ENCODE results near the gene ANKRD23.

ANKRD23 gene

GRCh38 chr2:96846825-96847224 is 3.0 kb upstream of the ANKRD23 start:
- no peaks in the 10 kb centered on the region for H3K4me1 Mint-ChIP-seq (ENCODE audit: low read depth in 2 of 2)
- H3K4me3 Mint-ChIP-seq = no peak overlapping the region
- H3K27me3 Mint-ChIP-seq = no peaks in the 10 kb centered on the region
- no peaks in the 10 kb centered on the region for H3K9me3 Mint-ChIP-seq
- DNase-seq (no peak), ATAC-seq (replicated peaks) (no peak)
- H3K27ac Mint-ChIP-seq = no peak overlapping the region
- H3K36me3 Mint-ChIP-seq (ENCODE audit: insufficient read depth) = peaks cover 55% of the 10 kb centered on the region

- peak overlapping the region in 1 of 2 donors; percentile 83 for H3K27ac Mint-ChIP-seq
- peaks cover 3 to 14% of the 10 kb centered on the region in 2 donors for H3K4me1 Mint-ChIP-seq (ENCODE audit: low read depth in 2 of 2)
- H3K27me3 Mint-ChIP-seq = no peaks in the 10 kb centered on the region
- no peaks in the 10 kb centered on the region for H3K9me3 Mint-ChIP-seq
- ATAC-seq (replicated peaks) (no peak), DNase-seq (no peak)
- peaks cover 34% of the 10 kb centered on the region for H3K36me3 Mint-ChIP-seq (ENCODE audit: insufficient read depth)
- no peak overlapping the region for H3K4me3 Mint-ChIP-seq
Observed at GRCh38 chr2:96844405-96844808, 586 bp upstream of the ANKRD23 start.

- Mint-ChIP-seq H3K4me1 (ENCODE audit: low read depth in 2 of 2) (peaks cover 6 to 16% of the 10 kb centered on the region in 2 donors), H3K27me3 (no peaks in the 10 kb centered on the region), H3K4me3 (no peak overlapping the region), H3K27ac (peak overlapping the region; percentile 25 to 83), H3K9me3 (no peaks in the 10 kb centered on the region), H3K36me3 (ENCODE audit: insufficient read depth) (peaks cover 26% of the 10 kb centered on the region)
- DNase-seq (no peak), ATAC-seq (replicated peaks) (no peak)
Observed at GRCh38 chr2:96842600-96842999, 1.2 kb downstream of the ANKRD23 start.

GRCh38 chr2:96841701-96842495 is 1.9 kb downstream of the ANKRD23 start:
- ATAC-seq (replicated peaks) (no peak), DNase-seq (no peak)
- peaks cover 6 to 16% of the 10 kb centered on the region in 2 donors for H3K4me1 Mint-ChIP-seq (ENCODE audit: low read depth in 2 of 2)
- peak overlapping the region in 1 of 2 donors; percentile 25 for H3K27ac Mint-ChIP-seq
- H3K9me3 Mint-ChIP-seq = no peaks in the 10 kb centered on the region
- H3K36me3 Mint-ChIP-seq (ENCODE audit: insufficient read depth) = peaks cover 19% of the 10 kb centered on the region
- no peak overlapping the region for H3K4me3 Mint-ChIP-seq
- H3K27me3 Mint-ChIP-seq = no peaks in the 10 kb centered on the region

GRCh38 chr2:96839875-96840850 is 3.7 kb downstream of the ANKRD23 start:
- no peaks in the 10 kb centered on the region for H3K27me3 Mint-ChIP-seq
- H3K4me3 Mint-ChIP-seq = peak overlapping the region; percentile 74 to 76
- peaks cover 16% of the 10 kb centered on the region for H3K36me3 Mint-ChIP-seq (ENCODE audit: insufficient read depth)
- no peaks in the 10 kb centered on the region for H3K9me3 Mint-ChIP-seq
- DNase-seq (no peak), ATAC-seq (replicated peaks) (no peak)
- peak overlapping the region in 1 of 2 donors; percentile 28 for H3K27ac Mint-ChIP-seq
- peaks cover 6 to 16% of the 10 kb centered on the region in 2 donors for H3K4me1 Mint-ChIP-seq (ENCODE audit: low read depth in 2 of 2)

- no peaks in the 10 kb centered on the region for H3K27me3 Mint-ChIP-seq
- H3K4me1 Mint-ChIP-seq (ENCODE audit: low read depth in 2 of 2) = peaks cover 6 to 16% of the 10 kb centered on the region in 2 donors
- ATAC-seq (replicated peaks) = peak; percentile 99
- H3K36me3 Mint-ChIP-seq (ENCODE audit: insufficient read depth) = peaks cover 20% of the 10 kb centered on the region
- H3K4me3 Mint-ChIP-seq = peak overlapping the region; percentile 74 to 76
- H3K9me3 Mint-ChIP-seq = no peaks in the 10 kb centered on the region
- peak overlapping the region; percentile 28 to 57 for H3K27ac Mint-ChIP-seq
- DNase-seq = peak; percentile 87 to 91 (median 87)
Observed at GRCh38 chr2:96839293-96839874, 4.4 kb downstream of the ANKRD23 start.

GRCh38 chr2:96838345-96839292 is 5.2 kb downstream of the ANKRD23 start:
- no peaks in the 10 kb centered on the region for H3K27me3 Mint-ChIP-seq
- H3K4me3 Mint-ChIP-seq = peak overlapping the region; percentile 74 to 76
- DNase-seq (no peak), ATAC-seq (replicated peaks) (no peak)
- H3K4me1 Mint-ChIP-seq (ENCODE audit: low read depth in 2 of 2) = peaks cover 6 to 16% of the 10 kb centered on the region in 2 donors
- no peaks in the 10 kb centered on the region for H3K9me3 Mint-ChIP-seq
- H3K36me3 Mint-ChIP-seq (ENCODE audit: insufficient read depth) = peaks cover 22% of the 10 kb centered on the region
- peak overlapping the region; percentile 57 to 67 for H3K27ac Mint-ChIP-seq

- no peaks in the 10 kb centered on the region for H3K9me3 Mint-ChIP-seq
- peak overlapping the region; percentile 26 to 67 for H3K27ac Mint-ChIP-seq
- H3K27me3 Mint-ChIP-seq = no peaks in the 10 kb centered on the region
- H3K36me3 Mint-ChIP-seq (ENCODE audit: insufficient read depth) = peaks cover 33% of the 10 kb centered on the region
- peaks cover 6 to 16% of the 10 kb centered on the region in 2 donors for H3K4me1 Mint-ChIP-seq (ENCODE audit: low read depth in 2 of 2)
- no peak for DNase-seq
- no peak overlapping the region for H3K4me3 Mint-ChIP-seq
- no peak for ATAC-seq (replicated peaks)
Observed at GRCh38 chr2:96837575-96837974, 6.2 kb downstream of the ANKRD23 start.

- H3K27ac Mint-ChIP-seq = no peak overlapping the region
- H3K27me3 Mint-ChIP-seq = no peaks in the 10 kb centered on the region
- no peak for ATAC-seq (replicated peaks)
- peaks cover 49% of the 10 kb centered on the region for H3K36me3 Mint-ChIP-seq (ENCODE audit: insufficient read depth)
- DNase-seq = no peak
- H3K4me3 Mint-ChIP-seq = no peak overlapping the region
- H3K9me3 Mint-ChIP-seq = no peaks in the 10 kb centered on the region
- peaks cover 3 to 13% of the 10 kb centered on the region in 2 donors for H3K4me1 Mint-ChIP-seq (ENCODE audit: low read depth in 2 of 2)
Observed at GRCh38 chr2:96835830-96836229, 8.0 kb downstream of the ANKRD23 start.

GRCh38 chr2:96832754-96833507 is 10.9 kb downstream of the ANKRD23 start:
- Mint-ChIP-seq H3K27me3 (no peaks in the 10 kb centered on the region), H3K9me3 (no peaks in the 10 kb centered on the region), H3K4me1 (ENCODE audit: low read depth in 2 of 2) (peaks cover 3 to 9% of the 10 kb centered on the region in 2 donors), H3K27ac (peak overlapping the region in 1 of 2 donors; percentile 70), H3K36me3 (ENCODE audit: insufficient read depth) (peaks cover 70% of the 10 kb centered on the region), H3K4me3 (no peak overlapping the region)
- ATAC-seq (replicated peaks) (no peak), DNase-seq (no peak)

GRCh38 chr2:96832408-96832753 is 11.4 kb downstream of the ANKRD23 start:
- no peaks in the 10 kb centered on the region for H3K27me3 Mint-ChIP-seq
- ATAC-seq (replicated peaks) = no peak
- no peaks in the 10 kb centered on the region for H3K9me3 Mint-ChIP-seq
- H3K27ac Mint-ChIP-seq = peak overlapping the region in 1 of 2 donors; percentile 70
- no peak for DNase-seq
- peaks cover 75% of the 10 kb centered on the region for H3K36me3 Mint-ChIP-seq (ENCODE audit: insufficient read depth)
- H3K4me1 Mint-ChIP-seq (ENCODE audit: low read depth in 2 of 2) = peaks cover 3 to 9% of the 10 kb centered on the region in 2 donors
- no peak overlapping the region for H3K4me3 Mint-ChIP-seq

GRCh38 chr2:96831679-96832078 is 12.1 kb downstream of the ANKRD23 start:
- Mint-ChIP-seq H3K4me3 (no peak overlapping the region), H3K36me3 (ENCODE audit: insufficient read depth) (peaks cover 82% of the 10 kb centered on the region), H3K4me1 (ENCODE audit: low read depth in 2 of 2) (peaks cover 3 to 9% of the 10 kb centered on the region in 2 donors), H3K27me3 (no peaks in the 10 kb centered on the region), H3K9me3 (no peaks in the 10 kb centered on the region), H3K27ac (no peak overlapping the region)
- DNase-seq = no peak
- ATAC-seq (replicated peaks) = no peak
